Activated CD4-positive, alpha-beta T cell treated with anti-CD3 and anti-CD28 coated beads, Interleukin-2, amount 10 ng/mL, durations not matched to agents 7 days and 5 days (primary cell): Measurements from ENCODE around the gene ALDH1A1. TPM values are rescaled to one million over a fixed set of nuclear protein-coding genes. Genes with fewer than 3 reads are reported as not detected.
"Not testable (repeated sequence)": the region's sequence is repeated elsewhere in the genome, so short reads cannot be mapped to it uniquely, and the experiment has no call there.

Experiments used
- CTCF ChIA-PET: fragments of 350-600 bp; sonication (Branson Sonifier 250); formaldehyde crosslinking; loops from one replicate; lab custom pipeline; 2021; ENCODE audit warnings: antibody characterized with exemption; lab: Charles Lee
- POLR2A ChIA-PET: fragments of 350-600 bp; sonication (Branson Sonifier 250); formaldehyde crosslinking; loops from one replicate; lab custom pipeline; 2021; ENCODE audit warnings: antibody characterized with exemption; lab: Charles Lee
- DNase-seq: peaks from one replicate; pipeline ENCODE4 v3.0.0-alpha.2; 2020
- H3K27ac Mint-ChIP-seq: one replicate; pipeline ENCODE4 v1.8.0; 2021; ENCODE audit warnings: mild to moderate bottlenecking, moderate library complexity, mixed read lengths
- H3K27me3 Mint-ChIP-seq: one replicate; pipeline ENCODE4 v1.8.0; 2021; ENCODE audit warnings: mixed read lengths
- H3K36me3 Mint-ChIP-seq: one replicate; pipeline ENCODE4 v1.8.0; 2021; ENCODE audit warnings: low read depth, mixed read lengths
- H3K4me1 Mint-ChIP-seq: one replicate; pipeline ENCODE4 v1.8.0; 2021; ENCODE audit warnings: mixed read lengths
- H3K4me3 Mint-ChIP-seq: one replicate; pipeline ENCODE4 v1.8.0; 2021; ENCODE audit warnings: mild to moderate bottlenecking, moderate library complexity, mixed read lengths
- H3K9me3 Mint-ChIP-seq: one replicate; pipeline ENCODE4 v1.8.0; 2021; ENCODE audit warnings: mixed read lengths
- total RNA-seq, 2 experiments: library from RNA; stranded (reverse); gene quantifications; one replicate each; pipeline ENCODE4 v1.2.3, GENCODE V29; 2021

Gene ALDH1A1
- total RNA-seq, 2 experiments from 2014 or later = not detected

DNA sequence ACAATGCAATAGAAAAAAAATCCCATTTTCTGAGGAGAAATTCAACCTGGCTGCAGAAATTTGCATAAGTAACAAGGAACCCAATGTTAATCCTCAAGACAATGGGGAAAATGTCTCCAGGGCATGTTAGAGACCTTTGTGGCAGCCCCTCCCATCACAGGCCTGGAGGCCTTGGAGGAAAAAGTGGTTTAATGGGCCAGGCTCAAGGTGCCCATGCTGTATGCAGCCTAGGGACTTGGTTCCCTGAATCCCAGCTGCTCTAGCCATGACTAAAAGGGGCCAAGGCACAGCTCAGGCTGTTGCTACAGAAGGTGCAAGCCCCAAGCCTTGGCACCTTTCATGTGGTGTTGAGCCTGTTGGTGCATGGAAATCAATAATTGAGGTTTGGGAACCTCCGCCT, 66.5 kb downstream of the ALDH1A1 start:
- Mint-ChIP-seq H3K36me3 (no peaks in the 10 kb centered on the region), H3K4me1 (no peaks in the 10 kb centered on the region), H3K27ac (no peak overlapping the region), H3K27me3 (peaks cover 1% of the 10 kb centered on the region), H3K9me3 (no peaks in the 10 kb centered on the region), H3K4me3 (no peak overlapping the region)
- DNase-seq = no peak
- POLR2A ChIA-PET = no interaction called here
- CTCF ChIA-PET = no interaction called here

GRCh38 chr9:72884508-72884907, 68.3 kb downstream of the ALDH1A1 start:
- CTCF ChIA-PET = no interaction called here
- peaks cover 1% of the 10 kb centered on the region for H3K27me3 Mint-ChIP-seq
- DNase-seq = no peak
- no peak overlapping the region for H3K27ac Mint-ChIP-seq
- no peaks in the 10 kb centered on the region for H3K4me1 Mint-ChIP-seq
- POLR2A ChIA-PET = no interaction called here
- H3K4me3 Mint-ChIP-seq = no peak overlapping the region
- H3K36me3 Mint-ChIP-seq = no peaks in the 10 kb centered on the region
- no peaks in the 10 kb centered on the region for H3K9me3 Mint-ChIP-seq

DNA sequence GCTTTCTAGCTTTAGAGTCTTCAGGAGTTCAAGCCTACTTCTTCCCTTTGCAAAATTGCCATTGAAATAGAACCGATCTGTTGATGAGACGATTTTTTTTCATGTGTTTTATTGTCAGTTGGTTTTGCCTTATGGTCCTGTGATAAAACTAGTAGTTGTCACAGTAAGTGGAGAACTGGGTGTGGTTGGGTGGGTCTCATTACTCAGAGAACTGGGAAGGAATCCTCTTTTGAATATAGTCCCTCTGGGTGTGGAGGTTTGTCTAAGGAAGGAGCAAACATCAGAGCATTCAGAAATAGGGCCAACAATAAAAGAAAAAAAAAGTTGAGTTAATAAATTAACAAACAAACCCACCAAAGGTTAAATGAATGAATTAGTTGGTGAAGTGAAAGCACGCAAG, 69.0 kb downstream of the ALDH1A1 start:
- Mint-ChIP-seq H3K36me3 (no peaks in the 10 kb centered on the region), H3K9me3 (no peaks in the 10 kb centered on the region), H3K27me3 (peaks cover 1% of the 10 kb centered on the region), H3K4me3 (no peak overlapping the region), H3K4me1 (no peaks in the 10 kb centered on the region), H3K27ac (no peak overlapping the region)
- CTCF ChIA-PET = no interaction called here
- no peak for DNase-seq
- POLR2A ChIA-PET = no interaction called here

DNA sequence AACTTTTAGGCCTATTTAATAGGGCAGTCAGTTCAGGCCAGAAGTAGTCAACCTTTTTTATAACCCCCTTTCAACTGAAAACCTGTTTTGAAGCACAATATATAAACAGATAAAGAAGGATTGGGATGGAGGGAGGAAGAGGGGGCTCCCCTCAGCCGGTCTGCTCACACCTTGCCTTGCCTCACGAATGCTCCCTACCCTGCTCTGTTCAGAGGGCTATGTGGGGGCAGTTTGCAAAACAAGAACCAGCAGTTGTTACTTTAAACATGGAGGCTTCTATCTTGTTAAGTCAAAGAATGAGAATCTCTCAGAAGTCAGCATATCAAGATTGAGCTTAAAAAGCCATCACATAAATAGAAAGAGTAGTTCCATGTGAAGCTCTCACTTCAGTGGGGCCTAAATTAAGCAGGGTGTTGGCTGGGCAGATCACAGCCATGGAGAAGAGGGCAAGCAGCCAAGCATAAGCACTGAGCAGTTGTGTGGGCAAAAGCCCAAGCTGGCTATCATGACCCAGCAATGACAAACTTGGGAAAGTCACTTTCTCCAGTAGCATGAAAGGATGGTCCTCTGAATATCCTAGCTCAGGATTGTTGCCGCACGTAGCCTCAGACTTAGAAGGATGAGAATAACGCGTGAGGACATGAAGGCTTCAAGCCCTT, 70.6 kb downstream of the ALDH1A1 start:
- H3K4me3 Mint-ChIP-seq = no peak overlapping the region
- ChIA-PET POLR2A (no interaction called here), CTCF (no interaction called here)
- H3K36me3 Mint-ChIP-seq = no peaks in the 10 kb centered on the region
- no peaks in the 10 kb centered on the region for H3K9me3 Mint-ChIP-seq
- DNase-seq = no peak
- H3K27me3 Mint-ChIP-seq = peaks cover 1% of the 10 kb centered on the region
- no peaks in the 10 kb centered on the region for H3K4me1 Mint-ChIP-seq
- H3K27ac Mint-ChIP-seq = no peak overlapping the region

DNA sequence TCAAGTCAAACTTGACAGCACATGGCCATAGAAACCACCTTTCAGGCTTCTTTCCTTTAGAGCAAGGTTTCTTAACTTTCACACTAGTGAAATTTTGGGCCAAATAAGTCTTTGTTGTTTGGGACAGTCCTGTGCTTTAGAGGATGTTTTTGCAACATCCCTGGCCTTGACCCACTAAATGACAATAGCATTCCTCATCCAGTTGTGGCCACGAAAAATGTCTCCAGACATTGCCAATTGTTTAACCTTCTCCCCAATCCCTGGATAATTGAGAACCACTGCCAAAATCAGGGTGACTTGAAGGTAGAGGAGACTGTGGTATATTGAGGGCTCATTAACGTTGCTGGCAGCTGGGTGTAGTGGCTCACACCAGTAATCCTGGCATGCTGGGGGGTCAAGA, 72.0 kb downstream of the ALDH1A1 start:
- ChIA-PET POLR2A (no interaction called here), CTCF (no interaction called here)
- Mint-ChIP-seq H3K9me3 (no peaks in the 10 kb centered on the region), H3K4me1 (no peaks in the 10 kb centered on the region), H3K36me3 (no peaks in the 10 kb centered on the region), H3K4me3 (no peak overlapping the region), H3K27me3 (peaks cover 1% of the 10 kb centered on the region), H3K27ac (no peak overlapping the region)
- no peak for DNase-seq

- Mint-ChIP-seq H3K4me3 (no peak overlapping the region), H3K27me3 (peaks cover 2% of the 10 kb centered on the region), H3K4me1 (no peaks in the 10 kb centered on the region), H3K9me3 (no peaks in the 10 kb centered on the region), H3K36me3 (no peaks in the 10 kb centered on the region), H3K27ac (no peak overlapping the region)
- DNase-seq = no peak
- ChIA-PET CTCF (no interaction called here), POLR2A (no interaction called here)
Observed at GRCh38 chr9:72875221-72875620, 77.6 kb downstream of the ALDH1A1 start.

GRCh38 chr9:72874344-72874743, 78.5 kb downstream of the ALDH1A1 start:
- CTCF ChIA-PET = no interaction called here
- Mint-ChIP-seq H3K4me3 (no peak overlapping the region), H3K27ac (no peak overlapping the region), H3K4me1 (no peaks in the 10 kb centered on the region), H3K27me3 (peaks cover 2% of the 10 kb centered on the region), H3K9me3 (no peaks in the 10 kb centered on the region), H3K36me3 (no peaks in the 10 kb centered on the region)
- DNase-seq = no peak
- POLR2A ChIA-PET = no interaction called here

- POLR2A ChIA-PET = no interaction called here
- H3K27me3 Mint-ChIP-seq = peaks cover 2% of the 10 kb centered on the region
- no peaks in the 10 kb centered on the region for H3K4me1 Mint-ChIP-seq
- H3K27ac Mint-ChIP-seq = no peak overlapping the region
- CTCF ChIA-PET = interaction anchor here (0.7 kb wide), 1 partner anchor 26 kb away, joined by 3 read pairs; no protein-coding TSS in a partner anchor
- no peaks in the 10 kb centered on the region for H3K9me3 Mint-ChIP-seq
- DNase-seq = no peak
- H3K4me3 Mint-ChIP-seq = no peak overlapping the region
- H3K36me3 Mint-ChIP-seq = no peaks in the 10 kb centered on the region
Observed at GRCh38 chr9:72873456-72873855, 79.4 kb downstream of the ALDH1A1 start.

DNA sequence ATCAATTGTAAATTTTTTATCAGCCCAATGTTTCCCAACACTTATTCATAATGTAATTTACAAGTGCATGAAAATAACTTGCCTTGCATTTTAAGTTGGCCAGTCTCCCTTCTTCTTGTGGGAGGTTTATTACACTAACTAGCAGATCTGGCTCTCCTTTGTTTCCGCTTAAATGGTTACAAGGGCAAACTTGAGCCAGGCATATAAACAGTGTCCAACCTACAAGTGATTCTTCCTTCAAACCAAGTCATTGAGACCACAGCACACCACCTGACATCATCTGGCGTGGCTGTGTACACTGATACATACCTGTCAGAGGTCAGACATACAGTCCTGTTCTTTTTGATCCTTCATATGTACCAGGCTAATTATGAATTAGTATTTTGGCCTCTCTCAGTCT, 80.1 kb downstream of the ALDH1A1 start:
- ChIA-PET CTCF (interaction anchor here (0.7 kb wide), 1 partner anchor 26 kb away, joined by 3 read pairs; no protein-coding TSS in a partner anchor), POLR2A (no interaction called here)
- Mint-ChIP-seq H3K4me1 (no peaks in the 10 kb centered on the region), H3K27ac (no peak overlapping the region), H3K9me3 (no peaks in the 10 kb centered on the region), H3K4me3 (no peak overlapping the region), H3K36me3 (no peaks in the 10 kb centered on the region), H3K27me3 (peaks cover 2% of the 10 kb centered on the region)
- DNase-seq = no peak

- H3K4me3 Mint-ChIP-seq = no peak overlapping the region
- no peaks in the 10 kb centered on the region for H3K4me1 Mint-ChIP-seq
- peaks cover 2% of the 10 kb centered on the region for H3K27me3 Mint-ChIP-seq
- no peaks in the 10 kb centered on the region for H3K36me3 Mint-ChIP-seq
- no peak for DNase-seq
- H3K9me3 Mint-ChIP-seq = no peaks in the 10 kb centered on the region
- ChIA-PET CTCF (no interaction called here), POLR2A (no interaction called here)
- H3K27ac Mint-ChIP-seq = no peak overlapping the region
Observed at GRCh38 chr9:72871685-72872084, 81.2 kb downstream of the ALDH1A1 start.

DNA sequence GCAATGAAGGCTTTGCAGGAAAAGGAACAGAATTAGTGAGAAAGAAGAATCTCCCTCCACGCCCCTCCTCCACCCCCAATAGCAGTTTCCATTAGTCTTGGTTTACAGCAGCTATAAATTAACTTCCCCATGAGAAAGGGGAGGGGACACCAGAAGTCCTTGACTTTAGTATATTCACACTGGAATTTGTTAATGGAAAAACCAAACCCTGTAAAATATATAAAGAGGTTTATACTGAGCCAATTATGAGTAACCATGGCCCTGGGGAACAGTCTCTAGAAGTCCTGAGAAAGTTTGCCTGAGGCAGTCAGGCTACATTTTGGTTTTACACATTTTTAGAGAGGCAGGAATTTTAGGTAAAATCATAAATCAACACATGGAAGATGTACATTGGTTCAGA, 88.5 kb downstream of the ALDH1A1 start:
- Mint-ChIP-seq H3K27me3 (peaks cover 6% of the 10 kb centered on the region), H3K36me3 (no peaks in the 10 kb centered on the region), H3K4me3 (no peak overlapping the region), H3K9me3 (no peaks in the 10 kb centered on the region), H3K4me1 (no peaks in the 10 kb centered on the region), H3K27ac (no peak overlapping the region)
- ChIA-PET CTCF (no interaction called here), POLR2A (no interaction called here)
- no peak for DNase-seq

GRCh38 chr9:72863456-72864094, 89.3 kb downstream of the ALDH1A1 start:
- CTCF ChIA-PET = no interaction called here
- Mint-ChIP-seq H3K9me3 (no peaks in the 10 kb centered on the region), H3K27me3 (peaks cover 6% of the 10 kb centered on the region), H3K36me3 (no peaks in the 10 kb centered on the region), H3K27ac (no peak overlapping the region), H3K4me1 (no peaks in the 10 kb centered on the region), H3K4me3 (no peak overlapping the region)
- no peak for DNase-seq
- POLR2A ChIA-PET = no interaction called here

DNA sequence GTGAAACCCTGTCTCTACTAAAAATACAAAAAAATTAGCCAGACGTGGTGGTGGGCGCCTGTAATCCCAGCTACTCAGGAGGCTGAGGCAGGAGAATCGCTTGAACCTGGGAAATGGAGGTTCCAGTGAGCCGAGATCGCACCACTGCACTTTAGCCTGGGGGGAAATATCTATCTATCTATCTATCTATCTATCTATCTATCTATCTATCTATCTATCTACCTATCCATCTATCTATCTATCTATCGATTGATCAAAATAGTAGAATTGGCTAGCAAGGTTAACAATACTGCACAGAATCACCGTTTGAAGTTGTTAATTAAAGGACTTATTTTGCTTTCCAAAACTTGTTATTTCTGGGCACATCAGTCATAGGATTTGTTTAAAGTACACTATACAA, 90.1 kb downstream of the ALDH1A1 start:
- DNase-seq, H3K27ac Mint-ChIP-seq, H3K9me3 Mint-ChIP-seq, H3K27me3 Mint-ChIP-seq, H3K36me3 Mint-ChIP-seq, POLR2A ChIA-PET, H3K4me1 Mint-ChIP-seq, H3K4me3 Mint-ChIP-seq, CTCF ChIA-PET: not testable (repeated sequence)
